Vagina (tissue), 2 donors: ENCODE data around the gene WWOX. TPM values are rescaled to one million over a fixed set of nuclear protein-coding genes. Genes with fewer than 3 reads are reported as not detected.
"Not testable (repeated sequence)": the region's sequence is repeated elsewhere in the genome, so short reads cannot be mapped to it uniquely, and the experiment has no call there.

Source experiments
- DNase-seq, 2 donors: peaks; one replicate each; pipeline ENCODE4 v3.0.0-alpha.2; 2017; ENCODE audit errors: extremely low spot score in 2 of 2
- H3K27ac ChIP-seq: fragments of 200-600 bp; sonication (generic); one replicate; pipeline ENCODE4 v1.5.1; 2019
- H3K27me3 ChIP-seq: fragments of 200-600 bp; sonication (generic); one replicate; pipeline ENCODE4 v1.5.1; 2019
- H3K36me3 ChIP-seq, 2 donors: fragments of 200-600 bp; sonication (generic); one replicate each; pipeline ENCODE4 v1.5.1; 2017 to 2019
- H3K4me1 ChIP-seq: fragments of 200-600 bp; sonication (generic); one replicate; pipeline ENCODE4 v1.5.1; 2019
- H3K4me3 ChIP-seq, 2 donors: fragments of 200-600 bp; sonication (generic); 1 replicate in 1 of 2; 2 replicates in 1 of 2; pipeline ENCODE4 v1.5.1; 2016 to 2019
- H3K9me3 ChIP-seq: fragments of 200-600 bp; sonication (generic); one replicate; pipeline ENCODE4 v1.5.1; 2019
- CTCF ChIP-seq, 3 experiments: fragments of 450-650 bp in 2 of 3; fragments of 200-600 bp in 1 of 3; sonication (generic) in 1 of 3; IDR thresholded peaks; one replicate each; pipeline ENCODE4 v1.5.1; 2017 to 2019; ENCODE audit warnings: antibody characterized with exemption in 3 of 3, mild to moderate bottlenecking in 2 of 3, moderate library complexity in 2 of 3
- POLR2A ChIP-seq, 2 donors: fragments of 450-650 bp; IDR thresholded peaks; one replicate each; pipeline ENCODE4 v1.6.1; 2017; ENCODE audit warnings: antibody characterized with exemption in 2 of 2, mild to moderate bottlenecking in 2 of 2, moderate library complexity in 2 of 2
- POLR2AphosphoS5 ChIP-seq, 2 donors: sonication (generic); formaldehyde crosslinking; IDR thresholded peaks; one replicate each; pipeline ENCODE4 v1.9.0; 2017; ENCODE audit warnings: antibody characterized with exemption in 2 of 2, mild to moderate bottlenecking in 2 of 2, low read depth in 1 of 2; ENCODE audit not compliant: insufficient read depth in 1 of 2
- intact Hi-C: fragments of 100-400 bp; cut with DNase I; formaldehyde crosslinking; loops from one replicate; pipeline ENCODE4 v1.15.1; 2023
- total RNA-seq: library from RNA; depleted of rRNA; stranded (reverse); fragments of >200 nt; gene quantifications from one replicate; pipeline ENCODE4 v1.2.3, GENCODE V29; 2016

The WWOX gene
- total RNA-seq, 1 donor from 2014 or later = 33.1 TPM

- no peak for TF ChIP-seq CTCF (IDR thresholded peaks at IDR 0.05)
- TF ChIP-seq POLR2AphosphoS5 (IDR thresholded peaks at IDR 0.05; ENCODE audit: insufficient read depth in 1 of 2, low read depth in 1 of 2) = no peak
- no peak for TF ChIP-seq POLR2A (IDR thresholded peaks at IDR 0.05)
- intact Hi-C loops = no loop called here
- Histone ChIP-seq H3K4me1 (peaks cover 28% of the 10 kb centered on the region), H3K27ac (no peak overlapping the region), H3K27me3 (no peaks in the 10 kb centered on the region), H3K9me3 (no peaks in the 10 kb centered on the region), H3K4me3 (no peak overlapping the region), H3K36me3 (no peaks in the 10 kb centered on the region)
- DNase-seq = no peak
Measured at GRCh38 chr16:78690510-78690909, 591.1 kb downstream of the WWOX start.

GRCh38 chr16:78691746-78692145 lies 592.3 kb downstream of the WWOX start:
- DNase-seq, intact Hi-C loops: not testable (repeated sequence)
- H3K4me1 ChIP-seq = peaks cover 20% of the 10 kb centered on the region

GRCh38 chr16:78693496-78693895 lies 594.0 kb downstream of the WWOX start:
- intact Hi-C loops = no loop called here
- no peak overlapping the region for H3K27ac ChIP-seq
- DNase-seq = no peak
- TF ChIP-seq POLR2AphosphoS5 (IDR thresholded peaks at IDR 0.05; ENCODE audit: insufficient read depth in 1 of 2, low read depth in 1 of 2) (no peak), POLR2A (IDR thresholded peaks at IDR 0.05) (no peak), CTCF (IDR thresholded peaks at IDR 0.05) (no peak)
- no peaks in the 10 kb centered on the region for H3K9me3 ChIP-seq
- H3K36me3 ChIP-seq = no peaks in the 10 kb centered on the region
- no peak overlapping the region for H3K4me3 ChIP-seq
- H3K27me3 ChIP-seq = no peaks in the 10 kb centered on the region
- peaks cover 16% of the 10 kb centered on the region for H3K4me1 ChIP-seq

More at GRCh38 chr16:78691746-78692145, 592.3 kb downstream of the WWOX start:
- H3K4me3 ChIP-seq, H3K36me3 ChIP-seq, H3K27me3 ChIP-seq, H3K27ac ChIP-seq, H3K9me3 ChIP-seq: not testable (repeated sequence)

GRCh38 chr16:78694414-78694813 lies 595.0 kb downstream of the WWOX start:
- no peak for TF ChIP-seq POLR2A (IDR thresholded peaks at IDR 0.05)
- TF ChIP-seq CTCF (IDR thresholded peaks at IDR 0.05) = no peak
- TF ChIP-seq POLR2AphosphoS5 (IDR thresholded peaks at IDR 0.05; ENCODE audit: insufficient read depth in 1 of 2, low read depth in 1 of 2) = no peak
- no peak for DNase-seq
- H3K4me3 ChIP-seq = no peak overlapping the region
- H3K36me3 ChIP-seq = no peaks in the 10 kb centered on the region
- H3K27ac ChIP-seq = no peak overlapping the region
- H3K9me3 ChIP-seq = no peaks in the 10 kb centered on the region
- H3K4me1 ChIP-seq = peaks cover 7% of the 10 kb centered on the region
- H3K27me3 ChIP-seq = no peaks in the 10 kb centered on the region
- intact Hi-C loops = no loop called here

GRCh38 chr16:78695391-78695790 lies 595.9 kb downstream of the WWOX start:
- no peaks in the 10 kb centered on the region for H3K27me3 ChIP-seq
- H3K4me3 ChIP-seq = no peak overlapping the region
- TF ChIP-seq POLR2AphosphoS5 (IDR thresholded peaks at IDR 0.05; ENCODE audit: insufficient read depth in 1 of 2, low read depth in 1 of 2) = no peak
- TF ChIP-seq CTCF (IDR thresholded peaks at IDR 0.05) = no peak
- no peak for TF ChIP-seq POLR2A (IDR thresholded peaks at IDR 0.05)
- no peaks in the 10 kb centered on the region for H3K9me3 ChIP-seq
- no peaks in the 10 kb centered on the region for H3K4me1 ChIP-seq
- intact Hi-C loops = no loop called here
- no peak for DNase-seq
- no peaks in the 10 kb centered on the region for H3K36me3 ChIP-seq
- H3K27ac ChIP-seq = no peak overlapping the region

GRCh38 chr16:78696797-78697196 lies 597.3 kb downstream of the WWOX start:
- no peak for TF ChIP-seq CTCF (IDR thresholded peaks at IDR 0.05)
- TF ChIP-seq POLR2A (IDR thresholded peaks at IDR 0.05) = no peak
- TF ChIP-seq POLR2AphosphoS5 (IDR thresholded peaks at IDR 0.05; ENCODE audit: insufficient read depth in 1 of 2, low read depth in 1 of 2) = no peak
- intact Hi-C loops = no loop called here

More at GRCh38 chr16:78696797-78697196, 597.3 kb downstream of the WWOX start:
- Histone ChIP-seq H3K27ac (no peak overlapping the region), H3K4me3 (no peak overlapping the region), H3K4me1 (no peaks in the 10 kb centered on the region), H3K36me3 (no peaks in the 10 kb centered on the region), H3K9me3 (no peaks in the 10 kb centered on the region), H3K27me3 (no peaks in the 10 kb centered on the region)
- no peak for DNase-seq
